Activated T-cell treated with anti-CD3 and anti-CD28 coated beads, Interleukin-2, amount 50 U/mL, for 1 hour (primary cell): Measurements from ENCODE around the gene KDM4B.

ENCODE experiments used
- DNase-seq: peaks from one replicate; pipeline ENCODE4 v3.0.0-alpha.2; 2020

KDM4B gene

DNA sequence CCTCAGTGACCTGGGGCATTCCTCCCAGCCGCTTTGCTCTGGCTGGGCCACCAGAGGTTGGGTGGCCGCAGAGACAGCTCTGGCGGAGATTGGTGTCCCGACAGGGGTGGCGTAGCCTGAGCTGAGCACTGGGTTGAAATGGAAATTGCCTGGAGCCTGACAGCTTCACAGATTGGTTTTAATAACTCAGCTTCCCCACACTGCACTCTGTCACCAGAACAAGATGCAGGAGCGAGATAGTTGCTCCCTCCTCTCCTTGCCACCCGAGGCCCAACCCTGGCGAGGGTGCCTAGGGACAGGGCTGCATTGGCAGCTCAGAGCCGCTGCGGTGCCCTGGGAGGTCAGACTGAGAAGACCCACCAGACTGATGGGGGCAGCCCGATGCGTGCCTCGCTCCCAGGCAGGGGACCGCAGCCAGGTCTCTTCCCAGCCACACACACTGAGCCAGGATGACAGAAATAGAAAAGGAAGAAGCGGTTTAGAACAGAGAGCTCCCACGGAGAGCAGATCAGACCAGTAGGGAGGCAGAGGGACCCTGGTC is 84.1 kb downstream of the KDM4B start:
- DNase-seq, result no peak

DNA sequence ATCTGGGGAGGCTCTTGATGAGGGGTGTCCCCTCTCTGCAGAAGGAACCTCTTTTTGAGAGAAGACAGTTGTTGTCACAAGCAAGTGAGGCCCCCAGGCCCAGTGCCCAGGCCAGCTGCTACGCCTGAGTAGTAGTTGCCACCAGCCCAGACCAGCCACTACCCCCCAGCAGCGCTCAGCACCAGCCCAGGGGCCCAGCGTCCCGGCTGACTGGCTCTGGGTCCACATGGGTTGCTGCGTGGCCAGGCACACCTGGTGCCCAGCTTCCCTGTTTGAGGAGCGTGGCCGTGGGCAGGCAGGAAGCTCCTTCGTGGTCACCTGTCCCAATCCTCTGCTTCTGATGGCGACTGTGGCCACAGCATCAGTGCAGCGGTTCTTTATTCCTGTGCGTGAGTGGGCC is 84.7 kb downstream of the KDM4B start:
- DNase-seq, result no peak

DNA sequence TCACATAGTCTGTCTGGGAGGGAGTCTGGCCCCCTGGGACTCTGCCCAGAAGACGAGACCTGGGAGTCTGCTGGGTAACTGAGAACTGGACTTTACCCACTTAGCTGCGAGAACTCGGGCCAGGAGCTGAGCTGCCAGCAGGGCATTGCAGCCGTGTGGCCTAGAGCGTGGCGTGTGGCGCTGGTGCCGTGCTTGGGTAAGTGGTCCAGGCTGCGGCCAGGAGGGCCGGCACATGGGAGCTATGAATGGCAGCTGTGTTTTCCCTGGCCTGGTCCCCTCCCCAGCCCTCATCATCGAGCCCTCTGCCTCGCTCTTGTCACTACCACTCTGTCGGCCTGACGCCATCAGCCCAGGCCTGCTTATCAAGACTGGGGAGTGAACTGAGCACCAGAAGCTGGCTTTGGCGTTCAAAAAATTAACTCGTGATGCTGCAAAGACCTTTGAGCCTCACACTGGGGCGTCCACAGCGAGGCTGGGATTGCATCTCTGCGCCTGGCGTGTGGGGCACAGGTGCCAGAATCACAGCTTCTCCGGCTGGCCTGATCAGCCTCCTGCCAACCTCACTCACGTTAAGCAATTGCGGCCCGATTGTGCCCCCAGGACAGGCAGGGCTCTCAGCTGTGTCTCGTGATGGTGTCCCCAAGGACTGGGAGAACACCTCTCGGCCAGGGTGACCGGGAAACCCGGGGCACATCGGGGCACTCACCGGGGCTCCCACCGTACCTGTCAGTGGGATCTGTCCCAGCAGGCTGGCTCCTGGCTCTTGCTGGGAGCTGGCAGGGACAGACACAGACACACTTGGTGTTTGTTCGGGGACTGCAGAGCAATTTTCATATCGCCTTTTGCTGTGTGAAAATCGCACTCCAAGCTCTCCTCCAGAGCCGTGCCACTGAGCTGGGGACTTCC is 85.9 kb downstream of the KDM4B start:
- no peak for DNase-seq

DNA sequence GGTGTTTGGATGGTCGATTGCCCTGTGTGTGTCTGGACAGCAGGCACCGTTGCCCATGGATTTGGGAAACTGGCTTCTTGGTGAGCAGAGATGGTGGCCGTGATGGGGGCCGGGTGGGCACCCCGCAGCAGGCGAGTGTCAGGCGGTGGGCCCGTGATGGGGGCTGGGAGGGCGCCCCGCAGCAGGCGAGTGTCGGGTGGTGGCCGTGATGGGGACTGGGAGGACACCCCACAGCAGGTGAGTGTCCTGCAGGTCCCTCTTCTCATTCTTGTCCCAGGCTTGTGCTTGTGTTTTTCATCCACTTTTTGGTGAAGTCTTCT is 86.5 kb downstream of the KDM4B start:
- DNase-seq, result no peak

DNA sequence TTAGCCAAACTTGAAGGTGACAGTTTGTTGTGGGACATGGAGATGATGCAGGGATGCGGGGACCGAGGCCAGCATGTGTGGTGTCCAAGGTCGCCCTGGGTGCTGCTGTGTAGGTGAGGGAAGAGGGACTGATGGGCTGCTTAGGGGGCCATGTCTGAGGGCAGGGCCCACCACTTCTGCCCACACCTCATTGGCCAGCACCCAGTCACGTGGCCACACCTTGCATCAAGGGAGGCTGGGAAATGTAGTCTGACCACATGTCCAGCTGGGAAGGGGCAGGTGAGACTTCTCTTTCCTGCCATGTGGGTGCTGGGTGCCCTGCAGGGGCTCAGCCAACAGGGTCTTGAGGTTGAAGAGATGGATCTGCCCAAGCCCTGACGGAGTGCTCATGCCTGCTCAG is 88.9 kb downstream of the KDM4B start:
- no peak for DNase-seq

DNA sequence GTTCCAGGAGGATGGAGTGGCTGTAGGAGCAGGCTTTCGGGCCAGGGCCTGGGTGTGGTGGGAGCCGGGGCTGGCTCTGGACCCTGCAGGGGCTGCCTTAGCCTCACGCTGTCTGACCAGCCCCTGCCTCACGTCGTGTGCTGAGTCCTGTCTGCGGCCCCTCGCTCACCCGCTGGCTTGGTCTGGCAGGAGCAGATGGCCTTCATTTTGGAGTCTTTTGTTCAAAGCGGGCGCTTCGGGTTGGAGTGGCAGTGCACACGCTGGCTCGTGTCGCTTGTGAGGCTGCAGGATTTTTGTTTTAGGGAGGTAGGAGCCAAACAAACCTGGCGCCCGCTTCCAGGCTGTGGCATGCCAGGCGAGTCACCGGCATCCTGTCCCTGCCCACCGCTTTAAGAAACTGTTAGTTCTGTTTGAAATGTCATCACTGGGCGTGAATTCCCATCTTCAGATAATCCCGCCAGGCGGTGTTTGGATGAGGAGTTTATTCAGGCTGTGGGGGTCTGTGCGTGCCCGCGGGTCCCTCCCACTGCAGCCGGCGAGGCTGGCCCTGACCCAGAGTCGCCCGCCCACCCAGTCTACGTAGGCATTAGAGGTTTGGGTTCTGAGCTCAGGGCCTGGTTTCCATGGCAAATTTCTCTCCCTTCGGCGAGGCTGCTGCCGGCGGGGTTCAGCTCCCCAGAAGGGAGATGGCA is 89.8 kb downstream of the KDM4B start:
- no peak for DNase-seq

DNA sequence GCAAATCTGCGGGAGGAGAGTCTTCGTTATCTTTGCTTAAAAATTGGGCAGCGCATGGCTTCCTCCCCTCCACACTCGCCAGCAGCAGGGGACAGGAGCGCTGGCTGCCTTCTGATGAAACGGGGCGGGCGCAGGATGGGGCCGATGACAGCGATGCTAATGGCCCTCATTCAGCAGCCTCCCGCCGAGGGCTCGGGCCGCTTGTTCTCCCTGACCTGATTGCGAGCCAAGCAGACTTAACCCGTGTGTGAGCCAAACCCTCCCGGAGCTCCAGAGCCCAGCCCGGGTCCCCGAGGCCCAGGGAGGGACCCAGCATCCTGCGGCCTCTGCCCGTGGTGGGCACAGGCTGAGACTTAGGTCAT is 90.3 kb downstream of the KDM4B start:
- DNase-seq, result no peak

DNA sequence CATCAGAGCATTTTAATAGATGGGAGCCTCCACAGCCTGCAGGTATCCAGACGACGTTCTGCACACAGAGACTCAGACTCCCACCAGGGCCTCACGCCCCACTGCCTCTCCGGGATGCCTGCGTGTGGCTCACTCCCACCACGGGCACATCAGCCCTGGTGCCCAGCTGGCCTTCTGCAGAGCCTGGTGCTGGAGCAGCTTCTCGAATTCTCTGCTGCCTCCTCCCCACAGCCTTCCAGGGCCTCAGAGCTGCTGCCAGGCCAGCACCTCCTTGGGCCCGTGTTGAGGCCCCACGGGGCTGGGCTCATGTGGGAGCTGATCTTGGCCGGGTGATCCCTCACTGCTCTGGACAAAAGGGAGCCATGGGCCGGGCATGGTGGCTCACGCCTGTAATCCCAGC is 90.9 kb downstream of the KDM4B start:
- no peak for DNase-seq

DNA sequence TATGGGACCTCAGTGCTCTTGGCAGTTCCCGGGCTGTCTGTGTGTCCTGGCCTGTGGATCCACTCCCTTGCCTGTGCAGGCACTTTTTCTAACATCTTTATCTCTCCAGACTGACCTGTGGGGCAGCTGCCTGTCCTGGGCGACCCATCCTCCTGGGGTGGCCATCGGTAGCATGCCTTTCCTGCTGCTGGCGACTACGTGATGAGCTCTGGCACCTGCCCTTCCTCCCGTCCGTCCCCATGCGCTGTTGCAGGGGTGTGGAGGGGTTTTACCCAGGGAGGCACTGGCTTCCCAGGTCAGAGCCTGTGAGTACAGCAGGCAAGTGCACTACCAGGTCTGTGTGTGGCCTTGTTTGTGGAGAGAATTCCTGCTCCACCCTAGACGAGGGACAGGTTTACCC is 93.3 kb downstream of the KDM4B start:
- no peak for DNase-seq

DNA sequence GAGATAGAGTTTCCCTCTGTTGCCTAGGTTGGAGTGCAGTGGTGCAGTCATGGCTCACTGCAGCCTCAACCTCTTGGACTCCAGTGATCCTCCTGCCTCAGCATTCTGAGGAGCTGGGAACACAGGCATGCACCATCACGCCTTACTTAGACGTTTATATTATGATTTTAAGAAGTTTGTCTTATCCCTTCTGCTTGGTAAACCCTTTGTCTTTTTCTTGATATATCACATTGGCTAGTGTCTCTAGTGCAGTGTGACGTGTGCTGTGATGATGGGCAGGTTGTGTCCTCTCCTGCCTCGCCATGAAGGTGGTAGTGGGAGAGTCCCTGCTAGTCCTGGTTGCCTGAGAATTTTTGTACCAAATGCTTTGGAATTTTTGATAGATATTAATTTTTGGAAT is 93.9 kb downstream of the KDM4B start:
- DNase-seq, result no peak

DNA sequence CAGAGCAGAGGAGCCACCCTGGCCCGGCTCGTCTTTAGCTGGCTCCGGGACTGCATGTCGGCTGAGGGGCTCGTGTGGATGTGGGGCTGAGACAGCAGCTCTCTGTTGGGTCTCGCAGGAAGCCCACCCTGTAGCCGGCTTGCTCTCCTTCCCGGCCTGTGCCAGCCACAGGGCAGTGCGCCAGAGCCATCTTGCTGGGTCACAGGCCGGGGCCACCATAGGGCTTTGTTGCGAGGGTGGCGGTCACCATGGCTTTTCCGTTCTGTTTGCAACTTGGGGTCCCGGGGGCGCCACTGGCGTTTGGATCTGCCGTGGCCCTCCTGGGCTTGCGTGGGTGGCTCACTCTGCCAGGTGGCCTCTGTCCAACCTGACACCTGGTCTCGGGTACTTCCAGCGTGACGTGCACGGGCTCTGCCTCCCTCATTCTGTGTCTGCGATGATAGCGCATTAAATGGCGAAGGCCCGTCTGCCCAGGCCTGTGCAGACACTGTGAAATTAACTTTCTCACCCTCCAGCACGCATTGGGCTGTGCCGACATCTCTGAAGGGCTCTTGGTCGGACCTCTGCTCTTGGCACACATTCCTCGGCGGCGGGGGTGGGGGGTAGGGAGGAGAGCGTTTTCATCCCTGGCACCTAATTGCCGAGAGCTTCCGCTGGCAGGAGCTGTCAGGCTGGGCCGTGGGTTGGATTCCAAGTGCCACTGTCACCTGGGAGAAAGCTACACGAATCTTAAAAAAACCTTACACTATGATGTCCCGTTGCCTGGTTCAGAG is 95.1 kb downstream of the KDM4B start:
- DNase-seq, result no peak

DNA sequence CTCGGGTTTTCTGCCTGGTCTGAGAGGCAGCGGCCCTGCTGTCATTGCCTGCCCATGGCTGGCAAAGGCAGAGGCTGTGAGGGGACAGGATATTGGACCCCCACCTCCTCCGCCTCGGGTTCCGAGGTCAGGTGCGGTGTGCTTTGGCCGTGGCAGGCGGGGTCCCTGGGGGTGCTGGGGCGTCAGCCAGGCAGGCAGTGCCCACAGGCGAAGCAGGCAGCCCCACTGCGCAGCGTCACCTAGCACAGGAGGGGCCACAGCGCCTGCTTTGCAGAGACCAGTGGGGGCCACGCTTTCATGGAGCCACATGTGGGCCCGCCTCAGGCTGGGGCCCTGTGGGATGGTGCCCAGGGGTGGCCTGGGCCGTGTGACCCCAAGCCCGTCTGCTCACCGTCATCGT is 96.0 kb downstream of the KDM4B start:
- DNase-seq, result no peak

DNA sequence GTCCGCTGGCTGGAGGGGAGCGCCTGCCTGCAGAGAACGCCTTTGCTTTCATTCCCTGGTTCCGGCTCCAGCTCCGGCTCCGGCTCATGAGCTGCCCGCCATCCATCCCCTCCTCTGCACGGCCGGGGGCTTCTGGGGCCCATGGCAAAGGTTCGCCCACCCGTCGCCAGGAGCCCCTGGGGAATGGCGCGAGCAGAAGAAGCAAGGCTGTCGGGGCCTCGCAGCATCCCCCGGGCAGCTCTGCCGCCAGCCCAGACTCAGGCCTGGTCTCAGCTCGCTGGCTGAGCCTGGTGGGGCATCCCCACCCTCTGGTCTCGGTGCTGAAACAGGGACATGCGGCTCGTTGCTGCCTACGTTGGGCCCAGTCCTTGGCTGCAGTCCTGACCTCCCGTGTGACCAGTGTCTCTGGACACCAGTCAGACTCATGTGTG is 96.8 kb downstream of the KDM4B start:
- no peak for DNase-seq

DNA sequence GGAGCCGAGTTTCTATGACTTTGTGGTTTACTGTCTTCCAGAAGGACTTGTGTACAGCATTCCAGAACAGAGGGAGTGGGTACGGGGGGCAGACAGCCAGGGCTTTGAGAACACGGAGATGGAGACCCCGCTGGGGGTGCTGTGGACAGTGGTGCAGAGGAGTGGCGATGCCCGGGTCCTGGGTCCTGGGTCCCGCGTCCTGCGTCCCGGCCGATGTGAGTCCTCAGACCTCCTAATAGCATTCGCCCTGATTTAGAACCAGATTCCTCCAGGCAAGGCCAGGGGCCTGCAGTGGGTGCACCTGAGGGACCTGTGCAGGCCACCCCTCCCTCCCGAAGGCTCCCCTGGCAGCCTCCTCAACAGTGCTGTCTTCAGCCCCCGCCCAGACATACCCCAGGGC is 97.9 kb downstream of the KDM4B start:
- no peak for DNase-seq

DNA sequence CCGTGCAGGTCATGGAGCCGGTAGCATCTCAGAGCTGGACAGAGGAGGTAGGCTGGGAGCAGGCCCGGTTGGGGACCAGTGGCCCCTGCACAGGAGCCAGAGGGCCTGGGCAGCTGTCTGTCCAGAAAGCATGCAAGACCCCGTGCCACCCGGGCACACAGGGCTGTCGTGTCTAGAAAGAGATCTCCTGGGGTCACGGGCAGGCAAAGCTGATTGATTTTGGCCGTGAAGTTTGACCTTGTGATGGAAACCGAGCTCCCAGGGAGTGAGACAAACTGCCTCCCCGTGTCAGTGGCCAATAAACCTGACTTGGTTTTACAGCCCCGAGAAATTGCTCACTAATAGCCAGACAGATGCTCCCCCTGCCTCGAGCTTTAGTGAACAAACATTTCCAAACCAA is 98.8 kb downstream of the KDM4B start:
- no peak for DNase-seq

DNA sequence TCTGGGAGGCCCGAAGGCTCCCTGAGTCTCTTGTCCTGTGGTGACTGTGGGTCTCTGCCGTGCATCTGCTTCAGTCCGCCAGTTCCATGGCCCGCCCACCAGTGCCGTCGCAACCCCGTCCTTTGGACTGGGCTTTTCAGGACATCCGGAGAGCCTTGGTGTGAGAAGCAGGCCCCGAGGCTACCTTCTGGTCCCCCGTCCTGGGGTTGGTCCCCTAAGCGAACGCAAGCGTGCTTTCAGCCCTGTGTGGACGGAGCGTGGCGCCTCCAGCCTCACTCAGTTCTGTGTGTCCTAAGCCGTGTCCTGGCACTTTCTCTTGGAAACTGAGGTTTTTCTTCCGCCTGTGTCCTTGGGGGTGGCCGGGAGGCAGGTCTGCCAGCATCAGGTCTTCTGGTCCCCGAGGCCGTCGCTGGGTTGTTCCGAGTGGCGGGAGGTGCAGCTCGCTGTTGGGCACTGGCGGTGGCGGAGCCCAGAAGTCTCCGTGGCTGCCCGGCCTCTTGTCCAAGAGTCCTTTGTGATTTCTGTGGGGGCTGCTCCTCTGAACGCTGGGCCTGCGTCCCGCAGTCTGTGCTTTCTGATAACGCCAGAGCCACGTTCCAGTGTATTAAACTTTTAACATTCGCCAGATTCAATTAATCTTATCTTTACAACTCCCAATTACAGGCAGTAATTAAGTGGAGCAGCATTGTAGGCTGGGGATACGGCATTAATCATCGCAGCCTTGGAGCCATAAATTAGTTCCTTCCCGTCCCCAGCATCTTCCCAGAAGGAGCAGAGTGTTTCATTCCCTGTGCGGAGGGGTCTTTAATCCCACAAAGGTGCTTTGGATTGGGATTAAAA is 99.5 kb downstream of the KDM4B start:
- DNase-seq, result no peak

DNA sequence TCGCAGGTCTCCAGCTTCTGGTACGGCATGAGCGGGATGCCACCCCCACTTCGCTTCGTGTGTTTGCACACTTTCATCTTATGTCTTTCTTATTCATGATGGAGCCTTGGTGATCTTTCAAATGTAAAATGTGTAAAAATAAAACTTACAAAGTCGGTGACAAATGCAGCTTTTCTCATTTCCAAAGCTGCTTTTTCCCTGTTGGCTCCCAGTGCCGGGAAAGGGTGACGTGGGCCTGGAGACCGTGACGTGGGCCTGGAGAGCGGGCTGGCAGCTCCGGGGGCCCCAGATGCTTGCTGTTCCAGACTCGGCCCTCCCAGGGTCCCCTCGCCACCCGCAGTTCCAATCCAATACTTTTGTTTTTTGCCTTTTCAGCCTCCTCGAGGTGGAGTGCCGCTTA is 101.4 kb downstream of the KDM4B start:
- DNase-seq, result no peak

DNA sequence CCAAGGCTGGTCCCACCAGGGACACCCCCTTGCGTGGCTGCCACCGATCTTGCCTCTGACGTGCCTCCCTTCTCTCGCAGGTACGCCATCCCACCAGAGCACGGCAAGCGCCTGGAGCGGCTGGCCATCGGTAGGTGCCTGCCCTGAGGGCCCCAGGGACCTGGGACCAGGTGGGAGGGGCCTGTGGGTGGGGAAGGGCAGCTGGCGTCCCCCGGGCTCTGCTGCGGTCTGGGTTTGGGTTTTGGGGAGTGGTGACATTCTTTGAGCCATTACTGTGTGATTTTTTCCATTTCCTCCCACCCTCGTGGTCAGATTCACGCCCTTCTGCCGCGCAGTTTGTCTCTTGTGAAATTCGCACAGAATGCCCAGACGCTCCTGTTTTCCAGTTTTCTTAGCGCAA is 102.0 kb downstream of the KDM4B start:
- no peak for DNase-seq

DNA sequence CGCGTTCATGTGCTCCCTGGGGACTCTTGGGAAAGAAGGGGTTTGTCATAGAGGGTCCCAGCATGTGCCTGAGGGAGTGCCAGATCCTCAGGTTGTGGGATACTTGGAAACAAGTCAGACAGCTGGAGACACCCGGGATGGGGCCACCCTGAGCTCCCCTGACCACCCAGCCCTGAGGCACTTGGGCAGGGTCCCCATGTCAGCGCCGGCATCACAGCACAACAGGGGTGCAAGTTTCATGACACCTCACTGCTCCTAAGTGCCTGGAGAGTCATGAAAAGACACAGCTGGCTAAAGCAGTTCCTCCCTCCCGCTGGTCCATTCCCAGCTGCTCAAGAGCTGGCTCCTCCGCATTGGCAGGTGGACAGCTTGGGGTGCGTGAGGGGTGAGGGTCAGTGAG is 102.7 kb downstream of the KDM4B start:
- no peak for DNase-seq

DNA sequence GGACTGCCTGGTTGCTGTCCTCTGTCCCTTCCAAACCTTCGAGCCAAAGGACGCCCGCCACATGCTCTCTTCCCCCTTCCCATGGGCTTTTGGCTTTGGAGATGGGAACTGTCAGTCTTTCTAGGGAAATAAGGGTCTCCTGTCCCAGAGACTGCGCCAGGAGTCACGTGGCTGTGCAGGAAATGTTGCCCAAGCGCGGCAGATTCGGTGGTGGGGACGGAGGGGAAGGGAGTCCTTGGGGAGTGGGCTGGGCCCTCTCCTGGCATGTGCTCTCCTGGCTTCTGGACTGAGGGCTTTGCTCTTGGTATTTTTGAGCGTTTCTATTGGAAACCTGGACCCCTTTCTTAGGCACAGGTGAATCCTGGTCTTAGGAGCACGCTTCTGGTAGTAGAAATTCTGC is 103.2 kb downstream of the KDM4B start:
- DNase-seq, result no peak

DNA sequence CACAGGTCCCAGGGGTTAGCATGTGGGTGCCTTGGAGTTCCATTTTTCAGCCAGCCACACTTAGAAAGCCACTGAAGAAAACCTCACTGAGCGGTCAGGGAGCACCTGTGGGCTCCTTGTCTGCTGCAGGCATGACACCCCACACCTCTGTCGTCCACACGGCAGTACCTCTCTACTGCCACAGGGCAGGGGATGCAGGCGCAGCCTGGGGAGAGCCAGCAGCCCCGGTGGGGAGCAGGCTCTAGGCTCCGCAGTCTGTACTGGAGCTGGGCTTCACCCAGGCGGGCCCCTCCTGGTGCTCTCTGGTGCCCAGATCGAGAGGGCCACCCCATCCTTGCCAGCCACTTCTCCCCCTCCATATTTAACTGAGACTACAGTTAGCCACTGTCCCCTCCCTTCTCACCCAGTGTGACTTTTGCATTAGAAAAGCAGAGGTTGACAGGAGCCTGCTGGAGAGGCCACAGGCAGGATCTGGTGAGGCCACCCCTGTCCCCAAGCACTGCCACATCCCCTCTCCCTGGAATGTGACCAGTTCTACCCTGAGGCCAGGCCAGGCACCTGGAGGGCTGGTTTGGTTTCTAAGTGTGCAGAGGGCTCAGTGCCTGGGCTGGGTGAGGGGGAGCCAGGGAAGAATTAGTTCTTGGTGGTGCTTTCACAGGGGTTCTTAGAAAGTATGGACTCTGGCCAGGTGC is 104.4 kb downstream of the KDM4B start:
- no peak for DNase-seq

DNA sequence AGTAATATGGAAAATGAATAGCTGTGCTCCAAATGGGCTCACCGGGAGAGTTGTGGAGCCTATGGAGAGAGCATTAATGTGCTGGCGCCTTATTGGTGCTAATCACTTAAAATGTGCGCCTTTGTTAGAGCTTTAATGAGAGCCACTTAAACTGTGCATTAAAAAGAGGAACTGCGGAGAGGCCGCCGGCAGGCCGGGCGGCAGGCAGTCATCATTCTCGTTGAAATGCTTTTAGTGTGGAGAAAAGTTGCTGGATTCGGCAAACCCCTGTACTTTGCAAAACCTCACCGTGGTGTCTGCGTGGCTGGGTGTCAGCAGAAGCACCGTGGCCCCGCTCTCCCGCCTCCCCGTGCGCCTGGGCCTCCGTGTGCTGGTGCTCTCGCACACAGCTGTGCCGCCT is 105.5 kb downstream of the KDM4B start:
- no peak for DNase-seq
